Measurements from ENCODE around the gene SAPCD1.

SAPCD1 gene

GRCh38 chr6:31737991-31738979, 24.2 kb upstream of the SAPCD1 start:
- TF ChIP-seq CTCF (IDR thresholded peaks at IDR 0.05; ENCODE audit: low read depth, low read length) (peak; percentile 9), MYC (IDR thresholded peaks at IDR 0.05; ENCODE audit: low read depth, low read length) (no peak; the same call in 1 of the 2 replicates), POLR2A (IDR thresholded peaks at IDR 0.05; ENCODE audit: extremely low read depth, insufficient read length) (peak; percentile 67), MAX (IDR thresholded peaks at IDR 0.05; ENCODE audit: low read depth, low read length) (peak; percentile 41)
- DNase-seq (ENCODE audit: low read depth), result peak; percentile 99
- peak overlapping the region; percentile 100 for H3K4me3 ChIP-seq (ENCODE audit: low read depth, low read length)

- peak within 1 kb of the TSS; percentile 100 for H3K4me3 ChIP-seq (ENCODE audit: low read depth, low read length)
- TF ChIP-seq MYC (IDR thresholded peaks at IDR 0.05; ENCODE audit: low read depth, low read length) (peak; percentile 93), MAX (IDR thresholded peaks at IDR 0.05; ENCODE audit: low read depth, low read length) (peak; percentile 87), CTCF (IDR thresholded peaks at IDR 0.05; ENCODE audit: low read depth, low read length) (no peak), POLR2A (IDR thresholded peaks at IDR 0.05; ENCODE audit: extremely low read depth, insufficient read length) (peak; percentile 72)
- DNase-seq (ENCODE audit: low read depth), result peak; percentile 100
Measured at GRCh38 chr6:31739639-31740396, 22.6 kb upstream of the SAPCD1 start, which contains the start of gene MSH5. TSS of gene MSH5 (plus strand) at chr6:31740005. CDS start at chr6:31740467, 462 bp downstream.

- DNase-seq (ENCODE audit: low read depth), result peak; percentile 86
- peak overlapping the region; percentile 89 for H3K4me3 ChIP-seq (ENCODE audit: low read depth, low read length)
- TF ChIP-seq CTCF (IDR thresholded peaks at IDR 0.05; ENCODE audit: low read depth, low read length) (no peak), POLR2A (IDR thresholded peaks at IDR 0.05; ENCODE audit: extremely low read depth, insufficient read length) (peak; percentile 28), MYC (IDR thresholded peaks at IDR 0.05; ENCODE audit: low read depth, low read length) (no peak)
Measured at GRCh38 chr6:31740397-31741223, 21.8 kb upstream of the SAPCD1 start.

GRCh38 chr6:31741815-31742214, 20.6 kb upstream of the SAPCD1 start:
- H3K4me3 ChIP-seq (ENCODE audit: low read depth, low read length), result no peak overlapping the region
- no peak for DNase-seq (ENCODE audit: low read depth)
- no peak for TF ChIP-seq MAX (IDR thresholded peaks at IDR 0.05; ENCODE audit: low read depth, low read length)
- no peak for TF ChIP-seq MYC (IDR thresholded peaks at IDR 0.05; ENCODE audit: low read depth, low read length)
- TF ChIP-seq POLR2A (IDR thresholded peaks at IDR 0.05; ENCODE audit: extremely low read depth, insufficient read length), result no peak
- no peak for TF ChIP-seq CTCF (IDR thresholded peaks at IDR 0.05; ENCODE audit: low read depth, low read length)

GRCh38 chr6:31742894-31743293, 19.6 kb upstream of the SAPCD1 start:
- no peak for TF ChIP-seq CTCF (IDR thresholded peaks at IDR 0.05; ENCODE audit: low read depth, low read length)
- no peak for TF ChIP-seq POLR2A (IDR thresholded peaks at IDR 0.05; ENCODE audit: extremely low read depth, insufficient read length)
- TF ChIP-seq MAX (IDR thresholded peaks at IDR 0.05; ENCODE audit: low read depth, low read length), result no peak
- TF ChIP-seq MYC (IDR thresholded peaks at IDR 0.05; ENCODE audit: low read depth, low read length), result no peak
- no peak overlapping the region for H3K4me3 ChIP-seq (ENCODE audit: low read depth, low read length)

More at GRCh38 chr6:31742894-31743293, 19.6 kb upstream of the SAPCD1 start:
- DNase-seq (ENCODE audit: low read depth), result no peak

Data from NB4 (cell line).